H9 (cell line): ENCODE results near the gene ACVR1B. TPM values are rescaled to one million over a fixed set of nuclear protein-coding genes. Genes with fewer than 3 reads are reported as not detected.

ENCODE experiments used
- DNase-seq: peaks from one replicate; pipeline ENCODE4 v3.0.0-alpha.2; 2017
- H2AFZ ChIP-seq: one replicate; pipeline ENCODE4 v1.6.1; 2013; ENCODE audit warnings: mild to moderate bottlenecking, low read length, control low read depth, moderate library complexity
- H2AK5ac ChIP-seq: 2 replicates; pipeline ENCODE4 v1.6.1; 2013; ENCODE audit warnings: low read length, control low read depth, mixed read lengths; ENCODE audit not compliant: insufficient read length
- H2BK120ac ChIP-seq: one replicate; pipeline ENCODE4 v1.6.1; 2013; ENCODE audit warnings: low read depth, mild to moderate bottlenecking, low read length, control low read depth, inconsistent platforms; ENCODE audit not compliant: poor library complexity, severe bottlenecking
- H2BK12ac ChIP-seq: 2 replicates; pipeline ENCODE4 v1.6.1; 2013; ENCODE audit warnings: low read length, control low read depth, mixed read lengths, low read depth; ENCODE audit not compliant: insufficient read length
- H2BK15ac ChIP-seq: 2 replicates; pipeline ENCODE4 v1.6.1; 2013; ENCODE audit warnings: low read depth, low read length, control low read depth
- H2BK20ac ChIP-seq: one replicate; pipeline ENCODE4 v1.6.1; 2013; ENCODE audit warnings: low read depth, mild to moderate bottlenecking, low read length, control low read depth, inconsistent platforms; ENCODE audit not compliant: poor library complexity, severe bottlenecking
- H2BK5ac ChIP-seq: 2 replicates; pipeline ENCODE4 v1.6.1; 2013; ENCODE audit warnings: low read length, control low read depth, mixed read lengths; ENCODE audit not compliant: insufficient read length
- H3K14ac ChIP-seq: 2 replicates; pipeline ENCODE4 v1.6.1; 2013; ENCODE audit warnings: low read length, control low read depth; ENCODE audit not compliant: insufficient read depth
- H3K18ac ChIP-seq: 2 replicates; pipeline ENCODE4 v1.6.1; 2013; ENCODE audit warnings: low read depth, mild to moderate bottlenecking, mixed read lengths, low read length, control low read depth; ENCODE audit not compliant: insufficient read length
- H3K23ac ChIP-seq: 2 replicates; pipeline ENCODE4 v1.6.1; 2013; ENCODE audit warnings: low read length, control low read depth, mixed read lengths, low read depth; ENCODE audit not compliant: insufficient read length
- H3K23me2 ChIP-seq: 2 replicates; pipeline ENCODE4 v1.6.1; 2013; ENCODE audit warnings: low read depth, mild to moderate bottlenecking, mixed read lengths, low read length, control low read depth; ENCODE audit not compliant: insufficient read length, poor library complexity, severe bottlenecking
- H3K27ac ChIP-seq: 2 replicates; pipeline ENCODE4 v1.5.1; 2013; ENCODE audit warnings: low read length, control low read depth, mixed read lengths, low read depth; ENCODE audit not compliant: insufficient read length
- H3K27me3 ChIP-seq: 2 replicates; pipeline ENCODE4 v1.6.1; 2013; ENCODE audit warnings: low read length, control low read depth, inconsistent platforms; ENCODE audit not compliant: insufficient read depth
- H3K4ac ChIP-seq: 2 replicates; pipeline ENCODE4 v1.6.1; 2013; ENCODE audit warnings: low read depth, mild to moderate bottlenecking, control low read depth, inconsistent platforms, low read length, moderate library complexity
- H3K4me1 ChIP-seq: 2 replicates; pipeline ENCODE4 v1.6.1; 2013; ENCODE audit warnings: low read length, control low read depth, inconsistent platforms; ENCODE audit not compliant: insufficient read depth
- H3K4me2 ChIP-seq: 2 replicates; pipeline ENCODE4 v1.6.1; 2013; ENCODE audit warnings: low read length, control low read depth, mixed read lengths; ENCODE audit not compliant: insufficient read length, insufficient read depth
- H3K56ac ChIP-seq: 2 replicates; pipeline ENCODE4 v1.6.1; 2013; ENCODE audit warnings: low read depth, mild to moderate bottlenecking, mixed read lengths, low read length, control low read depth; ENCODE audit not compliant: insufficient read length
- H3K79me1 ChIP-seq: 2 replicates; pipeline ENCODE4 v1.6.1; 2013; ENCODE audit warnings: low read depth, mild to moderate bottlenecking, moderate library complexity, low read length, control low read depth, inconsistent platforms; ENCODE audit not compliant: insufficient read depth, poor library complexity, severe bottlenecking
- H3K79me2 ChIP-seq: 2 replicates; pipeline ENCODE4 v1.6.1; 2013; ENCODE audit warnings: low read length, control low read depth, inconsistent platforms; ENCODE audit not compliant: insufficient read depth
- H3K9ac ChIP-seq: 2 replicates; pipeline ENCODE4 v1.6.1; 2013; ENCODE audit warnings: low read length, control low read depth, mixed read lengths; ENCODE audit not compliant: insufficient read length; ENCODE audit errors: extremely low read depth
- H3K9me3 ChIP-seq: one replicate; pipeline ENCODE4 v1.6.1; 2013; ENCODE audit warnings: low read depth, low read length, inconsistent platforms; ENCODE audit not compliant: control insufficient read depth
- H3T11ph ChIP-seq: one replicate; pipeline ENCODE4 v1.6.1; 2013; ENCODE audit warnings: mild to moderate bottlenecking, low read length, control low read depth, inconsistent platforms
- H4K20me1 ChIP-seq: one replicate; pipeline ENCODE4 v1.6.1; 2013; ENCODE audit not compliant: control insufficient read depth, insufficient read length, insufficient read depth
- H4K5ac ChIP-seq: 2 replicates; pipeline ENCODE4 v1.6.1; 2013; ENCODE audit warnings: low read depth, mild to moderate bottlenecking, mixed read lengths, low read length, control low read depth; ENCODE audit not compliant: insufficient read length
- H4K8ac ChIP-seq: replicated peaks from 2 replicates; pipeline ENCODE4 v1.6.1; 2013; ENCODE audit warnings: low read length, control low read depth, mixed read lengths, low read depth; ENCODE audit not compliant: insufficient read length
- H4K91ac ChIP-seq: 2 replicates; pipeline ENCODE4 v1.6.1; 2013; ENCODE audit warnings: low read depth, mild to moderate bottlenecking, moderate library complexity, mixed read lengths, low read length, control low read depth; ENCODE audit not compliant: insufficient read length
- H3K27ac Mint-ChIP-seq, 3 experiments: 2 replicates in 2 of 3; 3 replicates in 1 of 3; pipeline ENCODE4 v1.8.0; 2020 to 2021; ENCODE audit warnings: mixed read lengths in 3 of 3, mild to moderate bottlenecking in 1 of 3, moderate library complexity in 1 of 3
- H3K27me3 Mint-ChIP-seq: 2 replicates; pipeline ENCODE4 v1.8.0; 2021; ENCODE audit warnings: low read depth, mild to moderate bottlenecking, moderate library complexity, mixed read lengths
- H3K36me3 Mint-ChIP-seq, 3 experiments: 2 replicates in 2 of 3; 3 replicates in 1 of 3; pipeline ENCODE4 v1.8.0; 2020 to 2021; ENCODE audit warnings: low read depth in 3 of 3, mixed read lengths in 3 of 3; ENCODE audit not compliant: insufficient read depth in 1 of 3
- H3K4me1 Mint-ChIP-seq, 2 experiments: 2 replicates each; pipeline ENCODE4 v1.8.0; 2020; ENCODE audit warnings: mixed read lengths in 2 of 2
- H3K4me3 Mint-ChIP-seq, 2 experiments: 2 replicates in 1 of 2; 3 replicates in 1 of 2; pipeline ENCODE4 v1.8.0; 2020 to 2021; ENCODE audit warnings: mild to moderate bottlenecking in 2 of 2, mixed read lengths in 2 of 2, moderate library complexity in 1 of 2
- H3K9me3 Mint-ChIP-seq, 2 experiments: 2 replicates in 1 of 2; 3 replicates in 1 of 2; pipeline ENCODE4 v1.8.0; 2020; ENCODE audit warnings: mild to moderate bottlenecking in 2 of 2, mixed read lengths in 2 of 2, moderate library complexity in 1 of 2
- WGBS: extraction: QIAGEN DNeasy Blood & Tissue Kit; methylation state at CpG from one replicate; pipeline ENCODE4 v1.1.7; 2013; ENCODE audit warnings: missing lambda C conversion rate, low lambda C conversion rate, mixed read lengths; ENCODE audit not compliant: insufficient read length; ENCODE audit errors: extremely low coverage; 5-methylcytosine and 5-hydroxymethylcytosine counted together
- total RNA-seq: library from RNA; stranded (reverse); gene quantifications from 2 replicates; pipeline ENCODE4 v1.2.1, GENCODE V29; 2021
- TF ChIP-seq, protein P1 (sequence below): fragments of 200-600 bp; sonication (generic); conservative IDR thresholded peaks from 3 replicates; pipeline ENCODE4 v1.8.0; 2021; ENCODE audit warnings: antibody characterized with exemption, mild to moderate bottlenecking

Gene ACVR1B
- total RNA-seq, 1 experiment from 2014 or later, result 16.3 TPM

DNA sequence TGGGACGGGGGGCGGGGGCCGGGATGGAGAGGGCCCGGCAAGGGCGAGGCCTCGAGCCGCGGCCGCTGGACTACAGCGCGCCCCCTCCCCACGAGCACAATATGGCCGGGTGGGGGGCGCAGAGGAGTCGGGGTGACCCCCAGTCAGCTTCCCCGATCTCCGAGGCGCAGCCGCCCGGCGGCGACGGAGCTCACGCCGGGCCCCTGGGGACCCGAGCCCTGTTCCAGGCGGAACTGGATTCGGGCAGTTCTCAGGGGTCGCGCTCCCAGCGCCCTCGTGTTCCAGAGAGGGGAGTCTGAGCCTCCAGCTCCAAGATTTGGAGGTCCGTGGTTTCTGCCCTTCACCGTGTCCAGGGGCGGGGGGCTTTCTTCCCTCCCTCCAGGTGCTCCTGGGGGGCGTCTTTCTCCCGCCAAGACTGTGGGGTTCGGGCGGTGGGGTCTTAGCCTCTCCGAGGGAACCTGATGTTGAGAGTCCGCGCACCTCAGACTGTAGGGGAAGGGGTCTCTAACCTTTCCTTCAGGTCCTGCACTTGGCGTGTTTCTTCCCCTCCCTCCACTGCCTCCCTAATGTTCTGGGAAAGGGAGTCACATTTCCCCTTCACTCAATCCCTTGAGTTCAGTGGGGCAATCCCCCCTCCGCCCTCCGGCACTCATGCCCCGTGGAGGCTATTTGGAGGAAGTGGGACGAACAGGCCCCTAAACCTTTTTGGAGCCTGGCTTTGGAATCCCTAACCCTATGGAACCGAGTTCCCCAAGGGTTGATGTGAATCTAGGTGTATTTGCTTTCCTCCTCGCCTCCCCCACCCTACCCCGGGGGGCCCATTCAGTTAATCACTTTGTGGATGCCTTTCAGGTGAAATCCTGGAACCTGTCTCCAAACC is 584 bp downstream of the ACVR1B start:
- Histone ChIP-seq H3T11ph (no peak overlapping the region), H3K9me3 (no peaks in the 10 kb centered on the region), H3K4me1 (no peaks in the 10 kb centered on the region), H3K79me2 (0 out of 2 replicates have a peak, but pooled peaks cover 3% of the 10 kb centered on the region), H3K27ac (no peak overlapping the region), H3K79me1 (no peaks in the 10 kb centered on the region), H4K91ac (no peak overlapping the region), H3K9ac (peak overlapping the region; percentile 67), H2BK120ac (no peak overlapping the region), H2BK15ac (no peak overlapping the region), H2BK20ac (no peak overlapping the region), H3K18ac (peak overlapping the region; percentile 86), H2BK12ac (no peak overlapping the region), H4K8ac (no peak overlapping the region), H3K27me3 (peaks cover 24% of the 10 kb centered on the region; the same call in 1 of the 2 replicates), H3K56ac (no peak overlapping the region), H3K4ac (no peak overlapping the region), H2AK5ac (no peak overlapping the region), H3K23ac (no peak overlapping the region), H3K23me2 (peaks cover 12% of the 10 kb centered on the region), H2AFZ (no peak overlapping the region), H4K5ac (no peak overlapping the region), H3K4me2 (peak overlapping the region; percentile 73), H2BK5ac (no peak overlapping the region), H4K20me1 (no peaks in the 10 kb centered on the region), H3K14ac (peak overlapping the region; percentile 94)
- Mint-ChIP-seq H3K27ac (peak overlapping the region in 1 of 3 experiments; percentile 89; a peak in 1 of 7 replicates), H3K36me3 (no peaks in the 10 kb centered on the region; a peak in 2 of 7 replicates), H3K9me3 (no peaks in the 10 kb centered on the region), H3K4me3 (peak overlapping the region; percentile 74 to 89), H3K27me3 (peaks cover 58% of the 10 kb centered on the region), H3K4me1 (peaks cover 11 to 20% of the 10 kb centered on the region in 2 experiments)
- WGBS, result no CpG with 5 or more reads among the region's 50 CpGs
- TF ChIP-seq, protein P1, sequence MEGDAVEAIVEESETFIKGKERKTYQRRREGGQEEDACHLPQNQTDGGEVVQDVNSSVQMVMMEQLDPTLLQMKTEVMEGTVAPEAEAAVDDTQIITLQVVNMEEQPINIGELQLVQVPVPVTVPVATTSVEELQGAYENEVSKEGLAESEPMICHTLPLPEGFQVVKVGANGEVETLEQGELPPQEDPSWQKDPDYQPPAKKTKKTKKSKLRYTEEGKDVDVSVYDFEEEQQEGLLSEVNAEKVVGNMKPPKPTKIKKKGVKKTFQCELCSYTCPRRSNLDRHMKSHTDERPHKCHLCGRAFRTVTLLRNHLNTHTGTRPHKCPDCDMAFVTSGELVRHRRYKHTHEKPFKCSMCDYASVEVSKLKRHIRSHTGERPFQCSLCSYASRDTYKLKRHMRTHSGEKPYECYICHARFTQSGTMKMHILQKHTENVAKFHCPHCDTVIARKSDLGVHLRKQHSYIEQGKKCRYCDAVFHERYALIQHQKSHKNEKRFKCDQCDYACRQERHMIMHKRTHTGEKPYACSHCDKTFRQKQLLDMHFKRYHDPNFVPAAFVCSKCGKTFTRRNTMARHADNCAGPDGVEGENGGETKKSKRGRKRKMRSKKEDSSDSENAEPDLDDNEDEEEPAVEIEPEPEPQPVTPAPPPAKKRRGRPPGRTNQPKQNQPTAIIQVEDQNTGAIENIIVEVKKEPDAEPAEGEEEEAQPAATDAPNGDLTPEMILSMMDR, result no peak
- DNase-seq, result peak; percentile 61
